NCI-H2107 treated with DMSO at 0.1 percent for 48 hours (cell line): ENCODE data around the gene TUBD1.
"Not testable (repeated sequence)": the region's sequence is repeated elsewhere in the genome, so short reads cannot be mapped to it uniquely, and the experiment has no call there.

Experiments
- DNase-seq: peaks from one replicate; lab custom pipeline; 2025; ENCODE audit not compliant: unreplicated experiment; lab: John Stamatoyannopoulos, UW

The TUBD1 gene

GRCh38 chr17:59876107-59876506 is 16.6 kb downstream of the TUBD1 start:
- DNase-seq, result no peak

GRCh38 chr17:59874376-59874775 is 18.4 kb downstream of the TUBD1 start:
- DNase-seq, result no peak

GRCh38 chr17:59873414-59873813 is 19.3 kb downstream of the TUBD1 start:
- DNase-seq, result not testable (repeated sequence)

- no peak for DNase-seq
Observed at GRCh38 chr17:59872351-59872750, 20.4 kb downstream of the TUBD1 start.

- DNase-seq, result no peak
Observed at GRCh38 chr17:59870482-59870881, 22.3 kb downstream of the TUBD1 start.

- DNase-seq, result no peak
Observed at GRCh38 chr17:59869941-59870218, 22.9 kb downstream of the TUBD1 start.

GRCh38 chr17:59863616-59864015 is 29.1 kb downstream of the TUBD1 start:
- DNase-seq, result no peak

GRCh38 chr17:59859444-59860025 is 33.2 kb downstream of the TUBD1 start:
- DNase-seq, result peak; percentile 60

- DNase-seq, result no peak
Observed at GRCh38 chr17:59858932-59859331, 33.8 kb downstream of the TUBD1 start.

GRCh38 chr17:59858167-59858816 is 34.5 kb downstream of the TUBD1 start:
- DNase-seq, result no peak

- DNase-seq, result no peak
Observed at GRCh38 chr17:59856859-59857794, 35.6 kb downstream of the TUBD1 start.

GRCh38 chr17:59853919-59854729 is 38.6 kb downstream of the TUBD1 start:
- not testable (repeated sequence) for DNase-seq

- no peak for DNase-seq
Observed at GRCh38 chr17:59853168-59853918, 39.4 kb downstream of the TUBD1 start.

GRCh38 chr17:59852847-59853167 is 39.9 kb downstream of the TUBD1 start:
- not testable (repeated sequence) for DNase-seq

GRCh38 chr17:59851439-59852375 is 41.0 kb downstream of the TUBD1 start:
- DNase-seq, result no peak

- not testable (repeated sequence) for DNase-seq
Observed at GRCh38 chr17:59850311-59850710, 42.4 kb downstream of the TUBD1 start.

GRCh38 chr17:59848778-59849177 is 44.0 kb downstream of the TUBD1 start:
- DNase-seq, result peak; percentile 21

GRCh38 chr17:59848385-59848668 is 44.4 kb downstream of the TUBD1 start:
- DNase-seq, result no peak

GRCh38 chr17:59846394-59847165 is 46.2 kb downstream of the TUBD1 start:
- DNase-seq, result peak; percentile 90
